GM12875 (cell line): ENCODE data around the gene AMBRA1.

Experiments used
- H3K4me3 ChIP-seq: one replicate; pipeline ENCODE4 v1.5.1; 2011; ENCODE audit warnings: low read depth, low read length, control low read depth
- TF ChIP-seq, protein P1 (sequence below): IDR thresholded peaks from 2 replicates; pipeline ENCODE4 v1.5.1; 2011; ENCODE audit warnings: low read depth, mild to moderate bottlenecking, control low read depth, inconsistent platforms, low read length, moderate library complexity, borderline replicate concordance; ENCODE audit not compliant: insufficient read depth

AMBRA1 gene

GRCh38 chr11:46445192-46445919, 148.5 kb downstream of the AMBRA1 start:
- TF ChIP-seq, protein P1, sequence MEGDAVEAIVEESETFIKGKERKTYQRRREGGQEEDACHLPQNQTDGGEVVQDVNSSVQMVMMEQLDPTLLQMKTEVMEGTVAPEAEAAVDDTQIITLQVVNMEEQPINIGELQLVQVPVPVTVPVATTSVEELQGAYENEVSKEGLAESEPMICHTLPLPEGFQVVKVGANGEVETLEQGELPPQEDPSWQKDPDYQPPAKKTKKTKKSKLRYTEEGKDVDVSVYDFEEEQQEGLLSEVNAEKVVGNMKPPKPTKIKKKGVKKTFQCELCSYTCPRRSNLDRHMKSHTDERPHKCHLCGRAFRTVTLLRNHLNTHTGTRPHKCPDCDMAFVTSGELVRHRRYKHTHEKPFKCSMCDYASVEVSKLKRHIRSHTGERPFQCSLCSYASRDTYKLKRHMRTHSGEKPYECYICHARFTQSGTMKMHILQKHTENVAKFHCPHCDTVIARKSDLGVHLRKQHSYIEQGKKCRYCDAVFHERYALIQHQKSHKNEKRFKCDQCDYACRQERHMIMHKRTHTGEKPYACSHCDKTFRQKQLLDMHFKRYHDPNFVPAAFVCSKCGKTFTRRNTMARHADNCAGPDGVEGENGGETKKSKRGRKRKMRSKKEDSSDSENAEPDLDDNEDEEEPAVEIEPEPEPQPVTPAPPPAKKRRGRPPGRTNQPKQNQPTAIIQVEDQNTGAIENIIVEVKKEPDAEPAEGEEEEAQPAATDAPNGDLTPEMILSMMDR, result no peak
- no peak overlapping the region for H3K4me3 ChIP-seq

DNA sequence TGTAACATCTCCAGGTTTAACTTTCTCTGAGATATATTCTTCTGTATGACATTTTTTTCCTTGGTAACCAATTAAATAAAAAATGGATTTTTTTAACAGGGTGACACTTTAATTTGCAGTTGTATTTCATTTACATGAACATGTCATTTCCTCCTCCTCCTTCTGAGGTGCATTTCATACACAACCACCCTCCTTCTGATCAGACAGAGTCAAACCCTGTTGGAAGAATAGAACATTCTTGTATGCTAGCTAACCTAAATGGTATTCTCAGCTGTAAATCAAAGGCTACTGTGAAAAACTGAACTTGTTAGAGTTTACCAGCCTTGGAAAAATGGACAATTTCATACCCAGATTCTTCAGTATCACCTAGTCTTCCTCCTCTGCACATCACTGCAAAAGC, 149.5 kb downstream of the AMBRA1 start:
- TF ChIP-seq, protein P1, result no peak
- no peak overlapping the region for H3K4me3 ChIP-seq

DNA sequence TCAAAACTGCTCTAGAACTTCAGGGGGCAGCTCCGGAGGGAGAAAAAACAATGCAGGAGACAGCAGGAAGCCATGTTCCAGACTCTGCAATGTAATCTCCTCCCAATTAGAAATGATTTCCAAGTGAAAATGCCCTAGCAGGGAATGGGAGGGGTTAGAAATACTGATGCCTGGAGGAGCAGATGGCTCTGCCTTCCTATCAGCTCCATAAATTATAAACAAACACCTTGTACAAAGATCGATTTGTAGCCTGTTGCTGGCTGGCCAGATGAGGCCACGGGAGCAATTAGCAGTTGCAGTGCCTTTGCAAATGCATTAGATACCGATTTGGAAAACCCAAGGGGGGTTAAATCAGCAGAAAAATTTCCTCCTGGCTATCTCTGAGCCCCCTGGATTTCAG, 155.6 kb downstream of the AMBRA1 start:
- no peak overlapping the region for H3K4me3 ChIP-seq
- TF ChIP-seq, protein P1, result no peak

DNA sequence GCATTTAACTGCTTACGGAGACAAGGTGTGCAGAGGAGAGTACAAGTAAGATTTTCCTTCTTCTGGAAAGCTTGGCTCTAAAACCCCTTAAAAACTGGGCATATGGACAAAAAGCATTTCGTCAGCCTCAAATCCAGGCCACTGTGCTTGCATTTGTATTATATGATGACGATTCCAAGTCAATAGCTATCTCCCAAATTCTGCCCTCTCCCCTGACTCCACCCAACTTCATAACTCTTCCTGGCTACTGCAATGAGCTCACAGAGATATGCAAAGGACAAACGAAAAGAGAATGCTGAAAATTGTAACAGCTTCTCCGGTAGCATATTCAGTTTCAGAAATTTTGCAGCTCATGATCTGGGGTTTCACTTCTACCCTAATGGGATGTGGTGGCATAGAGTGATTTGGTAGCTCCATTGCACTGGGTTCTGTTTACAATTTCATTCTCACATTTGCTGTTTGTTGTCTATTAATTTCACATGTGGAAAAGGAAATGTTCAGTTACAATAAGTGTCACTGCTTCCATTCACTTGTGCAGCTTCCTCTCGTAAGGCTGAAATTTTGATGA, 156.6 kb downstream of the AMBRA1 start:
- no peak overlapping the region for H3K4me3 ChIP-seq
- TF ChIP-seq, protein P1, result no peak

- TF ChIP-seq, protein P1, result no peak
- no peak overlapping the region for H3K4me3 ChIP-seq
These were observed 157.7 kb downstream of the AMBRA1 start for GRCh38 chr11:46436113-46436512.

DNA sequence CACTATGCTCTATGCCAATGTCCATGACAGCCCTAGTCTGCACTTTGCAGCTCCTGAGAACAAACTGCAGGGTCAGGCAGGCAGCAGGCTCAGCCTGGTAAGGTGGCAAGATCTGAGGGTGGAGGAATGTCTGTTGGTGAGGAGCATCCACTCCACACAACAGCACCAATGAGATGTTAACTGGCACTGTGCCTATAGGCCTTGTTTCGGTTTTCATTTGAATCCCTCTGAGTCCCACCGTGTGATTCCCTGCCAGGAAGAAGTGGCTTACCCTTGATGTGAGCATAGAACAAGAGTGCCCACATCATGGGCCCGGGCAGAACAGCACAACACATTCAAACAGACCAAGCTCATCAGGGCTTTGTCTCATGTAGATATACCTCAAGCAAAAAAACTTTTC, 158.1 kb downstream of the AMBRA1 start:
- TF ChIP-seq, protein P1, result no peak
- H3K4me3 ChIP-seq, result no peak overlapping the region

DNA sequence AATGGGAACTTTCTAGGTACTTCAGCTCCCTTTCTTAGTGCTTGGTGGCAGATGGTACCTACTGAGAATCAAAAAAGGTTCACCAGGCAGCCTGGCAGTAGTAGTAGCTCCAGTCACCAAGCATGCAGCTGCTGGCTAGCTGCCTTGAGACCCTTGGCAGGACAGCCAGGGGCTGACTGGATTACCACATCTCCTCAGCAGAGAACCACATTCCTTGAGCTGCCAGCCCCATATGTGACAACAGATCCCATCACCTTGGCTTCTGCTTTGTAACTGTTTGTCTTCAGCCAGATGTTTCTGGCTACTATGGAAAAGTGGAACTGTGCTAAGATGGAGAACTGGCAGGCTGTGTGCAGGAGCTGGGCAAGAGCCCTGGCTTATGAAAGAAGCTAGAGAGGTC, 162.6 kb downstream of the AMBRA1 start:
- no peak overlapping the region for H3K4me3 ChIP-seq
- TF ChIP-seq, protein P1, result no peak
